Thoracic aorta (tissue), 2 donors: Measurements from ENCODE around the gene RNF145. TPM values are rescaled to one million over a fixed set of nuclear protein-coding genes. Genes with fewer than 3 reads are reported as not detected.

ENCODE experiments used
- ATAC-seq: fragments of 150-250 bp; one replicate; pipeline ENCODE4 v1.8.0; 2017; ENCODE audit warnings: low read depth; ENCODE audit not compliant: insufficient number of reproducible peaks, low FRiP score
- DNase-seq: peaks from one replicate; pipeline ENCODE4 v3.0.0-alpha.2; 2020; ENCODE audit warnings: low spot score
- H3K27ac ChIP-seq, 2 donors: fragments of 200-600 bp; sonication (generic); 1 replicate in 1 of 2; 2 replicates in 1 of 2; pipeline ENCODE4 v1.5.1; 2016; ENCODE audit warnings: mild to moderate bottlenecking in 2 of 2, moderate library complexity in 2 of 2
- H3K27me3 ChIP-seq: fragments of 200-600 bp; sonication (generic); replicated peaks from 2 replicates; pipeline ENCODE4 v1.6.0; 2016; ENCODE audit warnings: mild to moderate bottlenecking; ENCODE audit not compliant: insufficient read depth
- H3K36me3 ChIP-seq: fragments of 200-600 bp; sonication (generic); one replicate; pipeline ENCODE4 v1.5.1; 2016
- H3K4me1 ChIP-seq, 2 donors: fragments of 200-600 bp; sonication (generic); 1 replicate in 1 of 2; 2 replicates in 1 of 2; pipeline versions ENCODE4 v1.5.1 to v1.6.0; 2016; ENCODE audit warnings: low read depth in 2 of 2, mild to moderate bottlenecking in 1 of 2; ENCODE audit not compliant: control insufficient read depth in 1 of 2
- H3K4me3 ChIP-seq: fragments of 200-600 bp; sonication (generic); 2 replicates; pipeline ENCODE4 v1.5.1; 2016; ENCODE audit warnings: mild to moderate bottlenecking
- H3K9me3 ChIP-seq: fragments of 200-600 bp; sonication (generic); 2 replicates; pipeline ENCODE4 v1.5.1; 2016
- CTCF ChIP-seq: fragments of 200-600 bp; sonication (generic); IDR thresholded peaks from one replicate; pipeline ENCODE4 v1.5.1; 2019; ENCODE audit warnings: antibody characterized with exemption
- total RNA-seq, 2 donors: library from RNA; depleted of rRNA; stranded (reverse); fragments of >200 nt; gene quantifications; one replicate each; pipeline versions ENCODE4 v1.1.0 to v1.2.3, GENCODE V29; 2016

The RNF145 gene
- total RNA-seq, 2 donors from 2014 or later = 38.3 to 46.1 TPM

GRCh38 chr5:159112436-159112835 lies 96.9 kb downstream of the RNF145 start:
- ATAC-seq = no peak
- no peaks in the 10 kb centered on the region for H3K36me3 ChIP-seq
- no peak for DNase-seq
- H3K4me1 ChIP-seq = peaks cover 0 to 1% of the 10 kb centered on the region in 2 donors
- no peaks in the 10 kb centered on the region for H3K27me3 ChIP-seq
- no peak for TF ChIP-seq CTCF
- no peaks in the 10 kb centered on the region for H3K9me3 ChIP-seq
- no peak overlapping the region for H3K27ac ChIP-seq
- no peak overlapping the region for H3K4me3 ChIP-seq

Other genes starting within 250 kb of the RNF145 start
- gene EBF1, start 109.6 kb downstream of the RNF145 start, total RNA-seq = 10 to 100 TPM; 52.1 to 54.4 TPM
- gene UBLCP1, start 53.7 kb upstream of the RNF145 start, total RNA-seq = 10 to 100 TPM; 15.6 to 18.8 TPM
- gene IL12B, start 120.9 kb upstream of the RNF145 start, total RNA-seq = not detected